AG04450 (cell line): ENCODE measurements around the gene EPHA5. TPM values are rescaled to one million over a fixed set of nuclear protein-coding genes. Genes with fewer than 3 reads are reported as not detected.

Experiments
- CTCF ChIA-PET: fragments of 300-600, 350-600 bp; formaldehyde crosslinking; extraction: SDS; loops from one replicate; lab custom pipeline; 2022; ENCODE audit warnings: antibody characterized with exemption, inconsistent platforms; lab: Charles Lee
- POLR2A ChIA-PET: fragments of 350-600 bp; formaldehyde crosslinking; extraction: SDS; loops from one replicate; lab custom pipeline; 2021; ENCODE audit warnings: antibody characterized with exemption, inconsistent platforms; lab: Yijun Ruan, JAX
- DNase-seq: peaks from one replicate; pipeline ENCODE4 v3.0.0-alpha.2; 2011; ENCODE audit warnings: low read depth, low spot score
- H3K27ac ChIP-seq: one replicate; pipeline ENCODE4 v1.5.1; 2012; ENCODE audit warnings: low read depth, low read length, control low read depth
- H3K27me3 ChIP-seq: one replicate; pipeline ENCODE4 v1.6.0; 2012; ENCODE audit warnings: low read length; ENCODE audit not compliant: control insufficient read depth, insufficient read depth
- H3K4me3 ChIP-seq: 2 replicates; pipeline ENCODE4 v1.5.1; 2011; ENCODE audit warnings: mild to moderate bottlenecking, low read depth, low read length, control low read depth
- H3K9me3 ChIP-seq: 2 replicates; pipeline ENCODE4 v1.5.1; 2012; ENCODE audit warnings: low read length; ENCODE audit not compliant: control insufficient read depth, insufficient read depth
- CTCF ChIP-seq: IDR thresholded peaks from 2 replicates; pipeline ENCODE4 v1.5.1; 2011; ENCODE audit warnings: low read depth, low read length, control low read depth, inconsistent platforms
- polyA plus RNA-seq: library from polyadenylated mRNA; depleted of rRNA; stranded (reverse); fragments of >200 nt; gene quantifications from 2 replicates; pipeline ENCODE4 v1.2.3, GENCODE V29; 2011

The EPHA5 gene
- polyA plus RNA-seq, 1 experiment = 0.04 TPM

- H3K4me3 ChIP-seq = no peak overlapping the region
- POLR2A ChIA-PET = no interaction called here
- no peak for TF ChIP-seq CTCF
- no peaks in the 10 kb centered on the region for H3K9me3 ChIP-seq
- no peaks in the 10 kb centered on the region for H3K27me3 ChIP-seq
- CTCF ChIA-PET = no interaction called here
- DNase-seq = no peak
- no peak overlapping the region for H3K27ac ChIP-seq
Observed at GRCh38 chr4:65367306-65367705, 303.0 kb downstream of the EPHA5 start.

- ChIA-PET POLR2A (no interaction called here), CTCF (no interaction called here)
- Histone ChIP-seq H3K27ac (no peak overlapping the region), H3K9me3 (no peaks in the 10 kb centered on the region), H3K27me3 (no peaks in the 10 kb centered on the region), H3K4me3 (no peak overlapping the region)
- TF ChIP-seq CTCF = no peak
- no peak for DNase-seq
Observed at GRCh38 chr4:65358914-65359313, 311.4 kb downstream of the EPHA5 start.

- no peak overlapping the region for H3K4me3 ChIP-seq
- POLR2A ChIA-PET = no interaction called here
- no peaks in the 10 kb centered on the region for H3K27me3 ChIP-seq
- DNase-seq = no peak
- CTCF ChIA-PET = no interaction called here
- H3K27ac ChIP-seq = no peak overlapping the region
- no peak for TF ChIP-seq CTCF
- no peaks in the 10 kb centered on the region for H3K9me3 ChIP-seq
Observed at GRCh38 chr4:65353098-65353497, 317.2 kb downstream of the EPHA5 start.

- TF ChIP-seq CTCF = no peak
- DNase-seq = no peak
- no peak overlapping the region for H3K27ac ChIP-seq
- H3K4me3 ChIP-seq = no peak overlapping the region
- CTCF ChIA-PET = no interaction called here
- POLR2A ChIA-PET = no interaction called here
- H3K27me3 ChIP-seq = no peaks in the 10 kb centered on the region
- H3K9me3 ChIP-seq = no peaks in the 10 kb centered on the region
Observed at GRCh38 chr4:65344278-65344825, 325.9 kb downstream of the EPHA5 start.

- ChIA-PET POLR2A (no interaction called here), CTCF (no interaction called here)
- no peak for TF ChIP-seq CTCF
- H3K27ac ChIP-seq = no peak overlapping the region
- H3K27me3 ChIP-seq = no peaks in the 10 kb centered on the region
- no peak for DNase-seq
- H3K9me3 ChIP-seq = no peaks in the 10 kb centered on the region
- H3K4me3 ChIP-seq = no peak overlapping the region
Observed at GRCh38 chr4:65343342-65343741, 326.9 kb downstream of the EPHA5 start.
